Fibroblast of peridontal ligament (primary cell): ENCODE results near the gene COX10.

ENCODE experiments used
- DNase-seq: peaks from one replicate; pipeline ENCODE4 v3.0.0-alpha.2; 2010; ENCODE audit errors: extremely low read depth

The COX10 gene

GRCh38 chr17:14070344-14070984 is 1.2 kb downstream of the COX10 start:
- DNase-seq: no peak

DNA sequence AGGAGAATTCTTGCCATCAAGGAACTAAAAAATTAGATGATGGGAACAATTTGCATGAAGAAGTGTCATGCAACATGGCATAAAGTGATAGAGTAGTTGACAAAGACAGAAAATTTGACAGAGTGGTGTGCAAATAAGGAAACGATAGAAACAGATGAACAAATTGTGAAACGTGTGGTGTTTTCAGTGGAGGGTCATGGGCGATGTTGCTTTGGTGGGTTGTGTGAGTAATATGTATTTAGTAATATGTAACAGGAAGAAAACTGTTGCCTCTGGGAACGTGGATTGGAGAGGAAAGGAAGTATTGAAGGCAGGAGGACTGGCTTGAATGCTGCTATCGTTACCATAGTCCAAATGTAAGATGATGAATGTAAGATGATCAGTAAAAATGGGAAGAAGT is 3.6 kb downstream of the COX10 start:
- DNase-seq: no peak

GRCh38 chr17:14078027-14078426 is 8.7 kb downstream of the COX10 start:
- no peak for DNase-seq

- DNase-seq: peak; percentile 58
These were observed 11.5 kb downstream of the COX10 start for GRCh38 chr17:14080847-14081251.

GRCh38 chr17:14082848-14083247 is 13.5 kb downstream of the COX10 start:
- no peak for DNase-seq

DNA sequence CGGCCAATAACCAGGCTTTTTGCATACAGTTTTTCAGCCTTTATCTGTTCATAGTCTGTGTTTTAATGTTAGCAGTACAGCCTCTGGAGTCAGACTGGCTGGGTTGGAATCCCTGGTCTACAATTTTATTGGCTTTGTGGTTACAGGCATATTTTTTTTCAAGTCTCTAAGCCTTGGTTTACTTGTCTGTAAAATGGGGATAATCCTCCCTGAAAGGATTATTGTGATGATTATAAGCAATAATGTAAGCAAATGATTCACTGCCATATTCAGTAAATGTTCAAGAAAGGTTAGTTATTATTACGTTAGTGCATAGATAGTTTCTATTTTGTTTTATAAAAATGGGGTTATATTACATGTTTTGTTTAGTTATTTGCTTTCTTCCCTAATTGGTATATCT is 15.7 kb downstream of the COX10 start:
- no peak for DNase-seq

GRCh38 chr17:14086189-14086588 is 16.9 kb downstream of the COX10 start:
- no peak for DNase-seq

DNA sequence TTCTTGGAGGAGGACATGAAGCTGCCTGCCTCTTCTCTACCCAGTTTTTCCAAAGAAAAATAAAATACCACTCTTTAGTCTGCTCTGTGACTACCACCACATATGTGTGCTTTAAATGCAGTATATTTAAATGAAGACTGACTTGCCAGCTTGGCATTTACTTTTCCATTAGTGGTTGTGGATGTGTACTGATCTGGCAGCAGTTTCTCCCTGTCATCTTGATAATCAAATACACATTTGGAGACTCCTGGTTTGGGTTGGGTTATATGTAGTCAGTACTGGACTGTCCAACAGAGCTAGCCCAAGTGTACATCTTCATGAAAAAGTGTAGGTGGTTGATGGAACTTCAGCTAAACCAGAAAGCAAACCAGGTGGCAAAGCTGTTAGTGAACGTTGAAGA is 19.9 kb downstream of the COX10 start:
- DNase-seq: peak; percentile 57

DNA sequence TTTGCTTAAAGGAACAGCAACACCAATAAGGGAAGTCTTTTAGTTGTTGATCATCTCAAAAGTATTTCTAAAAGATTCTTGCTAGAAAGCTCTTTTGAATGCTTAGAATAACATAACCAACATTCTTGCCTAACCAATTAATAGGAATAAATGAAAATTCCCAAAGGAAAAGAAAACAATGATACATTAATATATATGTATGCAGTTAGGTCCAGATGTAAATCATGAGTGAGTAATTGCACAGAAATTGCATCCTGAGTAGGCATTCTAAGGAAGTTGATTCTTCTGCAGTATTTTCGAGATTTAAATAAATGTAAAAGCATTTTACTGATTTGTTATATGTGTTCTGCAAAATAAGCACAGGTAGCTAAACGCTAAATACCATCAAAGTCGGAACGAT is 22.1 kb downstream of the COX10 start:
- DNase-seq: no peak

DNA sequence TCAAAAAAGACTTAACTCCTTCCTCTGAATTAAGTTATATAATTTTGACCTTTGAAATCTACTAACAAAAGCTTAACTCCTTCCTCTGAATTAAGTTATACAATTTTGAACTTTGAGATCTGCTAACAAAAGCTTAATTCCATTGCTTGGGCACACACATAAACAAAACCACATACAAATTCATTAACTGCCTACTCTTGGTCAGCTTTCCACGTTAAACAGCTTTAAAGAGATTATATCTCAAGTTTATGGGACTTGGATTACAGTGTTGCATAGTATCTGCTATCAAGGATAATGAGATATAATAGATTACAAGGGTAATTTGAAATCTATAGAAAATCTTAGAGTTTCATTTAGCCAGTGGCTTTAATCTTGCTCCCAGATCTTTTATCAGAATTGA is 23.5 kb downstream of the COX10 start:
- no peak for DNase-seq

DNA sequence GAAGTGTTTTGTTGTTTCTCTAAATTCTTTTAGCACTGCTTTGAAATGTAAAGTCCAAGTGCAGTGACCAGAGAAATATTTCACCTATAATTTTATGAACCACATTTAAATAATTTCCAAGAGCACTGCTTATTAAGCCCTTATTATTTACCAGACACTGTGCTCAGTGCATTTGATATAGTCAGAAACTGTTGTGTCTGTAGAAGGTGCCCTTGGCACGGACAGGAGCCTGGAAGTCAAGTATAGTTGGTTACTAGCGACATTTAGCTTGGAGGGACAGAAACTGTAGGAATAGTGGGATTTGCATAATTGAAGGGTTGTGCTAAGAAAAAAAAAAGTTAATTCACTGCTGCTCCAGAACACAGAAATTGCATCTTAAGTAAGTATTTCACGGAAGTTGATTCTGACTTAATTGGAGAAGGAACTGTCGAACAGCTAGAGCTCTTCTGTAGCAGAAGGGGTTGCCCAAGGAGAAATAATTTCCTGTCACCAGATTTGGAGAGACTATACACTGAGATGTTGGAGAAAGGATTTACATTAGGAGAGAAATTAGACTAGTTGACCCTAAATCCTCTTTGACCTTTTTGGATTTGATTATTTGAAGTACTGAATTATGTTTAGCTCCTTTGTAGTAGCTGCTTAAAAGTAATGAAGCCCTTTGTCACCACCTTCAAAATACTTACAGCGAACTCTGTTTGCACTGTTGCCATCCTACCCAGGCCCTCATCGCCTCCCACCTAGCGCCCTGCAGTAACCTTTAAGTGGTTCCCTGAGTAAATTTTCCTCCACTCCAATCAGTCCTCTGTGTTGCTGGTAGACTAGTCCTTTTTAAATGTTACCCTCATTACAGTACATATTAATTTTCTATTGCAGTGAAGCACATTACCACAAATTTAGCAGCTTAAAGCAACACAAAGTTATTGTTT is 25.6 kb downstream of the COX10 start:
- DNase-seq: no peak

GRCh38 chr17:14095631-14096030 is 26.3 kb downstream of the COX10 start:
- no peak for DNase-seq

DNA sequence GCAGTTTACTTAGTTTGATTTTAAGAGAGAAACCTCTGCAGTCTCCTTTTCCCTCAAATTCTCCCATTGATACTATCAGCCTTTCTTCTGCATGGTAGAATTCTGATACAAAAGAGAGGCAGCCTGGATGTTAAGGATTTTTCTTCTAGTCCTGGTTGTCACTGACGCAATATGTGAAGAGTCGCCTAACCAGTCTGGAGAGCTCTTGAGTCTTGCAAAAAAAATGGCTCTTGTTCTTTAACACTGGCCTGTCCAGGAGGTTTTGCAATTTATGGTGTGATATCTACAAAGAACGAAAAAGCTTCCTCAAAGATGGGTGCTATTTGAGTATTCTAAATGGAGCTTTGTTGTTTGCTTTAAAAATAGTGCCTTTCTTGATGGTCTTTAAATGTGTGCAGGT is 28.9 kb downstream of the COX10 start:
- no peak for DNase-seq

DNA sequence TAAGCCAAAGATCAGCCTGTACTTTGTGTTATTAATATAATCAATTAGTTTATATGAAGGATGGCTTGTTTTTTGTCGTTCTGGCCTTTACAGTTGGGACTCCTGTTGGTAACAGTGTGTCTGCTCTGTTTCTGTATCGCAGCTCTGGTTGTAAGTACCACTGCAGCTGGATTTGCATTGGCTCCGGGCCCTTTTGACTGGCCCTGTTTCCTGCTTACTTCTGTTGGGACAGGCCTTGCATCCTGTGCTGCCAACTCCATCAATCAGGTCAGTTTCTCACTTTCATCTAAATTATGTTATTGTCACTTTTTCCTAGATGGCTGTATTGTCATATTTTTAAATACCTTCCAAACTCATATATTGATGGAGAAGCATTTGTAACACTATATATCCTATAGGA is 32.7 kb downstream of the COX10 start:
- no peak for DNase-seq

GRCh38 chr17:14103836-14104235 is 34.5 kb downstream of the COX10 start:
- no peak for DNase-seq

GRCh38 chr17:14104734-14105133 is 35.4 kb downstream of the COX10 start:
- DNase-seq: no peak

GRCh38 chr17:14107889-14108288 is 38.6 kb downstream of the COX10 start:
- no peak for DNase-seq

- DNase-seq: no peak
These were observed 43.1 kb downstream of the COX10 start for GRCh38 chr17:14112407-14112806.

DNA sequence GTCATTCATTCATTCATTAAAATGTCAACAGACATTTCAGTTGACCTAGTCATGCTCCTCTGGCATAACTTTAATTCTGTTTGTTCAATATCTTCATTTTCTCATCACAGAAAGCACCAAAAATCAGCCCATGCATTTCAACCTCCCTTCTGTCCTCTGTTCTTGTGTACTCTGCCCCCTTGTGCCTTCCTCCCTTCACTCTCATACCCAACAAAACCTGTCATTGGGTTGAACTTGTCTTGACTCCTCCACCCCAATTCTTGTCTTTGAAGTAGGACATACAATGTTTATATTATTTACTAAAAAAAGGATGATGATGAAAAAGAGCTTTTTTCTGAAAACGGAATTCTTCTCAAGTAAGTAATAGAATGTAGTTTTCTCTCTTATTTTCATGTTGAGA is 43.8 kb downstream of the COX10 start:
- DNase-seq: no peak

DNA sequence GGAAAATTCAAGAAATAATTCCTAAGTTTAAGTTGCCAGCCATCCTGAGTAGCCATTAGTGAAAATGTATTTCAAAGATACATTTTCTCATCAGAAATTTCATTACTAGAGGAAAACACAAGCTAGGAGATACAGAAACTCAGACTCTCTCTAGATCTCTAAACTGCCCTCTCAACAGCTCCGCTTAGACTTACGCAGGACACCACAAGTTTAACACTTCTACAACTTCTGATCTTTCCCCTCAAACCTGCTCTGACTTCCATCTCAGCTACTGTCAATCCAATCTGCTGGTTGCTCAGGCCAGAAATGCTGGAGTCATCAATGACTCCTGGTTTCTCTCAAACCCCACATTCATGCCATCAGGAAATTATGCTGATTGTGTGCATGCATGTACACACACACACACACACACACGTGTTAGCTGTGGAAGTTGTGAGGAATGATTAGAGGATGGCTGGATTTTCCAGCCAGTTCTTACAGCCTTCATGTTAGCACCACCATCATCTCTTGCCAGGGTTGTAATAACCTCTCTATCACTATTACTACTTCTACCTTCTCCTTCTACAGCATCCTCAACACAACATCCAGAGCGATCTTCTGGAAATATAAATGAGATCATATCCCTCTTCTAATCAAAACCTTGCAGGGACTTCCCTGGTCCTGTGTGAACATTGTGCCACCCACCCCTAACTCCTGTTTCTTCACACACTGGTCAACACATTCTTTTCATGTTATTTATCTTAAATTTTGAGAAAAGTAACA is 47.1 kb downstream of the COX10 start:
- no peak for DNase-seq

DNA sequence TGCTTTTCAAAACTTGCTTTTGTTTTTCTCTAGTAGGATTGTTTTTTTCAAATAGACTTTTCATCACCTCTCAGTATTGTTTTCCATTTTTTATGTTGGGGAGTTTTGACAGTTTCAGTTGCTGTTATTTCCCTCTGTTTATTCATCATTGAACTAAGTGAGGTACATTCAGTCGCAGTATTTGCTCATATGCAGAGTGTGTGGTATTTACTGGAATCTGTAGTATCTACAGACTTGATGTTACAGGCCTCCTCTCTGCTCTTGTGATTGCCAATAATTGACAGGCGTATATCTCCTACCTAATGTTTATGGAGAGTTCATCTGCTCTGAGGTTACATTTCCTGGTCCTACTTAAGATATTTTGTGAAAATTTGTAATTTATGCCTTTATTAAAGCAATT is 49.6 kb downstream of the COX10 start:
- no peak for DNase-seq

GRCh38 chr17:14119546-14119945 is 50.2 kb downstream of the COX10 start:
- no peak for DNase-seq

DNA sequence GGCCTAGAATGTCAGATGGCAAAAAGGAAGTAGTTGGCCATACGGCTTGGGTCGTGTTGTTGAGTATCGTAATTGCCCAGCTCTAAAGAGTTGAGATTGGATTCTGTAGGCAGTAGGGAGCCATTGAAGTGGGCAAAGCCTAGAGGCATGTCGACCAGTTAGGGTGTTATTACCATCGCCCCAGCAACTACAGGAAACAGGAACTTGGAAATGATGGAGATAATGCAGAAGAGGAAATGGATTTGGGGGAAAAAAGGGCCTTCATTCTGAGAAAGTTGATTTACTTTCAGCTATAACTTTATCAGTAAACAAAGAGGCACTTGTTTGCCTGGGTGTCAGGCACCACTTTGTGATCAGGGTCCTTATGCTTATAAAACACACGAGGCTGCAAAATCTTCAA is 52.6 kb downstream of the COX10 start:
- no peak for DNase-seq
